ENCODE measurements around the gene DKKL1.

DNA sequence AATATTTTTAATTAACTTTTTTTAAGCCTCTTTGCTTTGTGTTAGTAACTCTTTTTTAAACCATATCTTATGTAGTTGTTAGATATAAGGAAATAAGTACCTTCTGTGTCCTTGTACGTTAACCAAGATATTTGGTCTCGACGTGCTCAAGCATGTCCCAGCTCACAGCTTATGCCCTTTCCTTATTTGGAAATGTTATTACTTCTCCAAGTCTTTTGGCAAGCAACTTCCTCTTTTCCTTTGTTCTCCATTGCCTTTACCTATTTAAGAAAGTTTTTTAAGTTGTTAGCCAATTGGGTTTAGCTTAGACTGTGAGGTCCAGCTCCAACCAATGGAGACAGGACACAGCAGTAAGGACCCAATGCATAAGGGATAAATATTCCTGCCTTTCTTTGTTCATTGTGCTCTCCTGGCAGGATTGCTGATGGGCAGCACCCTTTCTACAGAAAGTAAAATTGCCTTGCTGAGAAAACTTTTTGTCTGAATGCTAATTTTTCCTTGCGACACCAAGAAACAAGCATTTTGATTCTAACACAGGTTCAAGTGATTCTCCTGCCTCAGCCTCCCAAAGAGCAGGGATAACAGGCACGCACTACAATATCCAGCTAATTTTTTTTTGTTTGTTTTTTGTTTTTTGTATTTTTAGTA is 5.2 kb downstream of the DKKL1 start:
- no peak for TF ChIP-seq GATA2 (IDR thresholded peaks at IDR 0.05; ENCODE audit: low read depth, low read length)
- TF ChIP-seq GATA3 (IDR thresholded peaks at IDR 0.05; ENCODE audit: low read depth, low read length), result no peak

All from SH-SY5Y (cell line).